GM23338 (cell line): ENCODE data around the gene FRS2. TPM values are rescaled to one million over a fixed set of nuclear protein-coding genes. Genes with fewer than 3 reads are reported as not detected.

Source experiments
- ATAC-seq: fragments of 200-7000 bp; cut with Tn5 transposase; 3 replicates; pipeline ENCODE4 v1.9.1; 2020
- DNase-seq: peaks from one replicate; pipeline ENCODE4 v3.0.0-alpha.2; 2015; ENCODE audit warnings: low spot score
- H2AFZ ChIP-seq: fragments of 200-600 bp; sonication (generic); 2 replicates; pipeline ENCODE4 v1.8.0; 2016; ENCODE audit warnings: antibody characterized with exemption, mild to moderate bottlenecking, moderate library complexity
- H3F3A ChIP-seq: fragments of 200-600 bp; sonication (generic); replicated peaks from 2 replicates; pipeline ENCODE4 v1.8.0; 2017; ENCODE audit warnings: antibody characterized with exemption, mixed run types, low read depth
- H3K27ac ChIP-seq: fragments of 200-600 bp; sonication (generic); 2 replicates; pipeline ENCODE4 v1.6.1; 2016; ENCODE audit warnings: low read depth
- H3K27me3 ChIP-seq: fragments of 200-600 bp; sonication (generic); 2 replicates; pipeline ENCODE4 v1.8.0; 2016; ENCODE audit warnings: mild to moderate bottlenecking, mixed run types, moderate library complexity; ENCODE audit not compliant: insufficient read depth
- H3K36me3 ChIP-seq: fragments of 200-600 bp; sonication (generic); 2 replicates; pipeline ENCODE4 v1.8.0; 2016; ENCODE audit warnings: mild to moderate bottlenecking; ENCODE audit not compliant: insufficient read depth
- H3K4me1 ChIP-seq: fragments of 200-600 bp; sonication (generic); 2 replicates; pipeline ENCODE4 v1.8.0; 2016; ENCODE audit warnings: mild to moderate bottlenecking, moderate library complexity; ENCODE audit not compliant: insufficient read depth
- H3K4me2 ChIP-seq: fragments of 200-600 bp; sonication (generic); 2 replicates; pipeline ENCODE4 v1.7.1; 2017; ENCODE audit warnings: mixed run types
- H3K4me3 ChIP-seq: fragments of 200-600 bp; sonication (generic); 2 replicates; pipeline ENCODE4 v1.6.1; 2016; ENCODE audit warnings: mixed run types
- H3K79me2 ChIP-seq: fragments of 200-600 bp; sonication (generic); replicated peaks from 2 replicates; pipeline ENCODE4 v1.8.0; 2017; ENCODE audit warnings: mild to moderate bottlenecking; ENCODE audit not compliant: insufficient read depth
- H3K9me2 ChIP-seq: fragments of 200-600 bp; sonication (generic); 2 replicates; pipeline ENCODE4 v1.8.0; 2017; ENCODE audit not compliant: insufficient read depth
- H4K20me1 ChIP-seq: fragments of 200-600 bp; sonication (generic); replicated peaks from 2 replicates; pipeline ENCODE4 v1.8.0; 2017; ENCODE audit warnings: mild to moderate bottlenecking; ENCODE audit not compliant: insufficient read depth
- H3K27ac Mint-ChIP-seq: 2 replicates; pipeline ENCODE4 v1.8.0; 2020; ENCODE audit warnings: inconsistent platforms, mild to moderate bottlenecking, moderate library complexity, mixed read lengths
- H3K27me3 Mint-ChIP-seq: 3 replicates; pipeline ENCODE4 v1.8.0; 2022; ENCODE audit warnings: low read depth, mild to moderate bottlenecking, moderate library complexity, mixed read lengths, inconsistent platforms; ENCODE audit not compliant: insufficient read depth, poor library complexity
- H3K36me3 Mint-ChIP-seq: 3 replicates; pipeline ENCODE4 v1.8.0; 2021; ENCODE audit warnings: low read depth, mild to moderate bottlenecking, inconsistent platforms, moderate library complexity, mixed read lengths
- H3K4me1 Mint-ChIP-seq: 3 replicates; pipeline ENCODE4 v1.8.0; 2020; ENCODE audit warnings: mild to moderate bottlenecking, inconsistent platforms, mixed read lengths
- H3K4me3 Mint-ChIP-seq: 3 replicates; pipeline ENCODE4 v1.8.0; 2021; ENCODE audit warnings: moderate library complexity, mild to moderate bottlenecking, inconsistent platforms, mixed read lengths
- H3K9me3 Mint-ChIP-seq: 3 replicates; pipeline ENCODE4 v1.8.0; 2020; ENCODE audit warnings: moderate library complexity, mild to moderate bottlenecking, inconsistent platforms, mixed read lengths
- CTCF ChIP-seq, 2 experiments: fragments of 200-600 bp in 1 of 2; sonication (generic) in 1 of 2; conservative IDR thresholded peaks; 2 replicates each; pipeline versions ENCODE4 v1.5.1 to v1.6.1; 2016 to 2017; ENCODE audit warnings: antibody characterized with exemption in 2 of 2, low read depth in 2 of 2, mild to moderate bottlenecking in 2 of 2, moderate library complexity in 1 of 2
- JUNB ChIP-seq: IDR thresholded peaks from one replicate; pipeline ENCODE4 v1.6.1; 2016; ENCODE audit warnings: antibody characterized with exemption; ENCODE audit not compliant: unreplicated experiment
- NANOG ChIP-seq: IDR thresholded peaks from 2 replicates; pipeline ENCODE4 v1.6.1; 2016; ENCODE audit warnings: antibody characterized with exemption, borderline replicate concordance
- REST ChIP-seq: IDR thresholded peaks from one replicate; pipeline ENCODE4 v1.6.1; 2018; ENCODE audit warnings: antibody characterized with exemption; ENCODE audit not compliant: unreplicated experiment
- ZNF462 ChIP-seq: fragments of 250-450 bp; sonication (Bioruptor Pico); IDR thresholded peaks from 2 replicates; pipeline ENCODE4 v1.5.0; 2020; ENCODE audit warnings: mild to moderate bottlenecking, moderate library complexity
- polyA plus RNA-seq: library from polyadenylated mRNA; unstranded; fragments of >200 nt; fragmentation: Nextera tagmentation; extraction: Ambion mirVana; gene quantifications from 2 replicates; pipeline ENCODE4 v1.2.1, GENCODE V29; 2016
- total RNA-seq: library from RNA; depleted of rRNA; stranded (reverse); fragments of >200 nt; shearing (Covaris generic); gene quantifications from 2 replicates; pipeline ENCODE4 v1.2.3, GENCODE V29; 2014

FRS2 gene
- total and polyA plus RNA-seq, 2 experiments from 2014 or later = 34.3 to 45.0 TPM

- no peak for TF ChIP-seq ZNF462 (CRISPR knock-in tag)
Observed at GRCh38 chr12:69585189-69586062, 115.2 kb downstream of the FRS2 start, which contains the start of gene CCT2 (continued).

- no peak for DNase-seq
- no peak overlapping the region for H3K27ac Mint-ChIP-seq
- H3K36me3 Mint-ChIP-seq = peaks cover 78% of the 10 kb centered on the region
- peaks cover 9% of the 10 kb centered on the region for H3K27me3 Mint-ChIP-seq
- Histone ChIP-seq H2AFZ (no peak overlapping the region), H3K4me1 (peaks cover 3% of the 10 kb centered on the region; the same call in 1 of the 2 replicates), H3K79me2 (peaks cover 57% of the 10 kb centered on the region), H3F3A (no peaks in the 10 kb centered on the region; the same call in 1 of the 2 replicates), H3K9me2 (no peaks in the 10 kb centered on the region), H3K4me2 (no peak overlapping the region), H4K20me1 (peaks cover 49% of the 10 kb centered on the region), H3K4me3 (no peak overlapping the region), H3K27ac (no peak overlapping the region), H3K36me3 (peaks cover 76% of the 10 kb centered on the region), H3K27me3 (no peaks in the 10 kb centered on the region)
- H3K4me1 Mint-ChIP-seq = no peaks in the 10 kb centered on the region; the same call in 2 of the 3 replicates
- H3K4me3 Mint-ChIP-seq = no peak overlapping the region
- no peak for ATAC-seq
- no peaks in the 10 kb centered on the region for H3K9me3 Mint-ChIP-seq
- TF ChIP-seq CTCF (conservative IDR thresholded peaks at IDR 0.05; ENCODE audit: low read depth in 2 of 2) (no peak), REST (no peak), NANOG (no peak), JUNB (no peak)
Observed at GRCh38 chr12:69588527-69588926, 118.3 kb downstream of the FRS2 start.
